HG03159 (cell line): ENCODE measurements around the gene GKN2.
"Not testable (repeated sequence)": the region's sequence is repeated elsewhere in the genome, so short reads cannot be mapped to it uniquely, and the experiment has no call there.

Source experiments
- ATAC-seq: cut with Tn5 transposase; IDR thresholded peaks from one replicate; pipeline ENCODE4 v1.9.1; 2021; ENCODE audit warnings: mild to moderate bottlenecking, moderate library complexity; ENCODE audit not compliant: unreplicated experiment

The GKN2 gene

DNA sequence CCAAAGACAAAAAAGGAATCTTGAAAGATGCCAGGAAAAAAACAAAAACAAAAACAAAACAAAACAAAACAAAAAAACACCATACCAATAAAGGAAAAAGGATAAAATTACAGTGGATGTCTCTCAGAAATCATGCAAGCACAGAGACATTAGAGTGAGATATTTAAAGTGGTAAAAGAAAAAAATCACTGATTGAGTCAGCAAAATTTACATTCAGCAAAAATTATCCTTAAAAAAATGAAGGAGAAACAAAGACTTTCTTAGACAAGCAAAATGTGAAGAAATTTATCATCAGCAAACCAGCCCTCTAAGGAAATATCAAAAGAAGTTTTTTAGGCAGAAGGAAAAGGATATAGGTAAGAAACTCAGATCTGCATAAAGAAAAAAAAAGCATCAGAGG, 11.6 kb upstream of the GKN2 start:
- ATAC-seq, result no peak

DNA sequence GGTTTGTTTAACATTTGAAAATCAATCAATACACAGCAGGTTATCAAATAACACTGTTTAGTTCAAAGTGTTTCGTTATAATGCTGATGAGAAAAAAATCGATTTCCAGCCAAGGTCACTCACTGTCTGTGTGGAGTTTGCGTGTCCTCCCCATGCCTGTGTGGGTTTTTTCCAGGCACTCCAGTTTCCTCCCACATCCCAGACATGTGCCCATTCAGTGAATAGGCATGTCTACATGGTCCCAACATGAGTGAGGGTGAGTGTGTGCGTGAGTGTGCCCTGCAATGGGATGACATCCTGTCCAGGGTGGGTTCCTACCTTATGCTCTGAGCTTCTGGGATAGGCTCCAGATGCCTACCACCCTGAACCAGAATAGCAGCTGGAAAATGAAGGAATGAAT, 8.7 kb upstream of the GKN2 start:
- no peak for ATAC-seq

DNA sequence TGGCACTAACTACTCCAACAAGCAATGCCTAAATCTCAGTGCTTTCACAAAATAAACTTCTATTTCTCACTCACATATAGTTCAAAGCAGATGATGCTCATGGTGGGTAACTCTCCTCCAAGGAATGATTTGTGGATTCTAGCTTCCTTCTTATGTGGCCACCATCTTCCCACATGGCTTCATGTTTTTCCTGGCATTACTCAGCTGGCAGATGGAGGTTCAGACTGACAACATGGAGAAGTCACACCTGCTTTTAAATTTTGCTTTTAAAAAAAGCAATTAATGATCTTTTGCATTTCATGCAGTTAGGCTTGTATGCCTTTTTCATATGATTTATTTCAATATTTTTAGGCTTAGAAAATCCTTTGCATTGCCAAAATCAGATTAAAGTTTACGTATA, 6.3 kb upstream of the GKN2 start:
- no peak for ATAC-seq

- ATAC-seq, result not testable (repeated sequence)
Measured at GRCh38 chr2:68955432-68955831, 2.7 kb upstream of the GKN2 start.

DNA sequence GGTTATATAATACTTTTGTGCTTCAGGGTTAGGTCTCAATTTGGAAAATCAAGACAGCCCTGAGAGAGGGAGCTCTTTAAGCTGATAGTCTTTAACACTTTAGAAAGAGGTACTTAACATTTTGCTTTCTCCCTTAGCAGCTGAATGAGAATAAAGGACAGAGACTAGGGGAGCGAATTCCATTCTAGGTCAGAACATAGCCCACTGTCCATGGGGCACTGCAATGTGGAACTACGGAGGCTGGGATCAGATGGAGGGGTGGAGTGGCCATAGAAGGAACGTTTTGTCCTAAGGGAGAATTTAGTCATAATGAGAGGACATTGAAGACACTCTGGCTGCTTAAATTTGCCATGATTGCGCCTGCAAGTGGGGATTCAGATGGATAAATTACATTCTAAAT, 794 bp downstream of the GKN2 start:
- ATAC-seq, result no peak

DNA sequence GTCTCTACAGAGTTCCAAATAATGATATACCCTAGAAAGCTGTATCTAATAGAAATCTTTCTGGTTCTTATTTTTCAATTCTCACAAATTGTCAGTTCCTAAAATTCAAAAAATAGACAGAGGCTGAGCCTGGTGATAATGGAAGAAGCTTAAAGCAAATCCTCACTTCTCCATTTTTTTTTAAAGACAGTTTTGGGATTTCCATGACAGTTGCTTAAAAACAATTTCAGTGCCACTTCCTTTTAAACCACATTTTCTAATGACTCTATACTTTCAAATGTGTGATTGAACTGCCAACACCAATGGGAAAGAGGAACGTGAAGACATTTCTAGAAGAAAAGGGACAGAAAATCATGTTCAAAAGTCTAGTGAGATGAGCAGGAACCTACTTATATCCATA, 4.0 kb downstream of the GKN2 start:
- no peak for ATAC-seq

GRCh38 chr2:68946117-68946516, 6.6 kb downstream of the GKN2 start:
- ATAC-seq, result no peak

DNA sequence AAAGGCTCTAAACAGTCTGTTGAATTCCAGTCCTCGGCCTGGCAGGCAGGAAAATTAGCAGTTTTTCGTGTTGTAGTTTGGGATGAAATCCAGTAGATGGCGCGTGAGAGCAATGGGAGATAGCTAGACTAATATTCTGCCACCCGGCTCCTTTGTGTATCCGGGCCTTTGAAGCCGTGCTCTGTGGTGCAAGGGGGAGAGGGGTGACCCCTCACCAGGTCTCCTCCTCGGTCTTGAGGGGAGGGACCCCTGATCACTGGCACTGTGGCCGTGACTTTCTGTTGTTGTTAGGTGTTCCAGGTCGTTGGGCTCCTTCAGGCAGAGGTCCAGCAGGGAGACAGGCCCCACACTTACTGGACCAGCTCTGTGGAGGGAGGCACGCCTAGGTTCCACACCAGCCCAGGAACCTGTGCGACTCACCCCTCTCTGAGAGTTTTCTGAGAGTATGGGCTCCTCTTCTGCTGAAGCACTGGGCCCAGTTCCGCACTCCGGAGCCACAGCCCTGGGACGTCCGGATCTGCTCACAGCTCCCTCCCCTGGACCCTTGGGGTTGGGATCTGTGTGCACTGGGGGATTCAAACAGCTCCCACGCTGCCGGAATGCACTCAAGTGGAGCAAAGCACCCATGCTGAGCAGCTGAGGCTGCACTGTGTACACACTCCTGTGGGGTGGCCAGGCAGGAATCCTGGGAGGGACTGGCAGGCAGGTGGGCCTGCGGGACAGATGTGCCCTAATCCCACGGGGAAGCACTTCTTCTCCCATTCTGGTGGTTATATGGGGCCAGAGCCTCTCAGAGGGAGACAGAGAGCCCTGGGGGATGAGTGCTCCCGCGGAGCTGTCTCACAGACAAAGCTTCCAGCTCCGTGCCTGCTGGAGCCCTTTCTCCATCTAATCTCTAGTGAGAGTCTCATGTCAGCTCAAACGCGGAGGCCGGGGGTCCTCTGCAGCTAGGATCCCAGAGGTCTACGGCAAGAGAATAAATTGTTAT, 8.8 kb downstream of the GKN2 start:
- no peak for ATAC-seq

DNA sequence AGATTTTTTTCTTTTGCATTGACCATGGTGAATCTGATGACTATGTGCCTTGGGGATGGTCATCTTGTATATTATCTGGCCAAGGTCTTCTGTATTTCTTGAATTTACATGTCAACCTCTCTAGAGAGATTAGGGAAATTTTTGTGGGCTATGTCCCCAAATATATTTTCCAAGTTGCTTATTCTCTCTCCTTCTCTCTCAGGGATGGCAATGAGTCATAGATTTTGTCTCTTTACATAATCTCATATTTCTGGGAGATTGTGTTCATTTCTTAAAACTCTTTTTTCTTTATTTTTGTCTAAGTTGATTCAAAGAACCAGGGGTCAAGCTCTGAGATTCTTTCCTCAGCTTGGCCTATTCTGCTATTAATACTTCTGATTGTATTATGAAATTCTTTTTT, 9.9 kb downstream of the GKN2 start:
- ATAC-seq, result no peak

DNA sequence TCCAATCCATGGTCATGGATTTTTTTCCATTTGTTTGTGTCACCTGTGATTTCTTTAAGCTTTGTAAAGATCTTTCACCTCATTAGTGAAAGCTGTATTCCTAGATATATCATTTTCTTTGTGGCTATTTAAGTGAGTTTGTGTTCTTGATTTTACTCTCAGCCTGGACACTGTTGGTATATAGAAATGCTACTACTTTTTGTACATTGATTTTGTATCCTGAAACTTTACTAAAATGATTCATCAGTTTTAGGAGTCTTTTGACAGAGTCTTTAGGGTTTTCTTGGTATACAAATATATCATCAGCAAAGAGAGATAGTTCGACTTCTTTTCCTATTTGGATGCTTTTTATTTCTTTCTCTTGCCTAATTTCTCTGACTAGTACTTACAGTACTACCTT, 12.3 kb downstream of the GKN2 start:
- ATAC-seq, result no peak

- ATAC-seq, result no peak
Measured at GRCh38 chr2:68939962-68940361, 12.7 kb downstream of the GKN2 start.

- ATAC-seq, result no peak
Measured at GRCh38 chr2:68938938-68939337, 13.8 kb downstream of the GKN2 start.

- ATAC-seq, result no peak
Measured at GRCh38 chr2:68937346-68938055, 15.2 kb downstream of the GKN2 start.

DNA sequence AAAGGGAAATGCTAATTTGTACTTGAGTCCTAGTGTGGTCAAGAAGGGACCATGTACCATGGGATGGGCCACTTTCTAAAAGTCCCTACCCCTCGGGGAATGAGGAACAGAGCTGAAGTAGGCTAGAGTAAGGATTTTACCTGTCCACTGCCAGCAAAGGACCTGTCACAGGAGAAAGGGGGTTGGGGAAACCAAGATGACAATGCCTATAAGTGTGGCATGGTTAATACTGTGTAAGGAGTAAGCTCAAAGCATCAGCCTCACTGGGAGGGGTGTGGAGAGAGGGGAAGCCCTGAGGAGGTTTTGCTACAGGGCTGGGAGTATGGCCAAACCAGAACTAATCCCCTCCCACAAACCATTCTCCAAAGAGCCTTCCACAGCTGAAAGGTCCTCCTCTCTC, 15.8 kb downstream of the GKN2 start:
- ATAC-seq, result no peak

DNA sequence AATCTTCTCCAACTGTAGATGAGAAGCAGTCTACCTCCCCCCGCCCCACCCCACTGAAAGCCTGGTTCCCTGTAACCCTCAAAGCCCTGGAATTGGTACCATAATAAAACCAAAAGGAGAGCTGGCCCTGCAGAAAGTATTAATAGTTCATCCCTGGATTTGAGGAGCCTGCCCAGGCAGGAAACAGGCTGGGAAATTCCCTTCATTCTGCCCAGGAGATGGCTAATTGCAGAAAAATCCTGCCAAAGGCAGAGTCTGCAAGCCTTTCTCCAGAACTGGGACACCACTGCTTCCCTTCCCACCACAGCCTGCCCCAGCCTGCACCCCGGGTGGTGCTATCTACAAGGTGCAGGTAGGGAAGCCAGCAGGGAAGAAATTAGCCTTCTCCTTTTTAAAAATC, 16.3 kb downstream of the GKN2 start:
- no peak for ATAC-seq

- ATAC-seq, result no peak
Measured at GRCh38 chr2:68935471-68935870, 17.2 kb downstream of the GKN2 start.

- no peak for ATAC-seq
Measured at GRCh38 chr2:68934021-68934420, 18.7 kb downstream of the GKN2 start.

DNA sequence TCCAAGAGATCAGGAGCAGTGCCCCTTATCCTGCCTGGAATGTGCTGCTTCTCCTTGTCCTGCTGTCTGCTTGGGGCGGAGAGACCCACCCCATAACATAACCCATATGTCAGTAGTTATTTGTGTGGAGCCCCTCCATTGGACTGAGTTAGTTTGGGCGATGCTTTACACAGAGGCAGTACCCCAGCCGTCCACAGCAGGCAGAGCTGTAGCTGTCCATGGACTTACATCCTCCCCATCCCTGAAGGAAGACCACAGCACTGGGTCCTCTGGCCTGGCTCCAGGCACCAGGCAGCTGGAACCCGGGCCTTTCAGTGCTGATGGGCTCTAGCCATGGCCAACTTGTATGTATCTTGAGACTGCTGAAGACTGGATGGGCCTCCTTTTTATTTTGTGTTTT, 20.3 kb downstream of the GKN2 start:
- ATAC-seq, result no peak

GRCh38 chr2:68931799-68932198, 20.9 kb downstream of the GKN2 start:
- no peak for ATAC-seq

- ATAC-seq, result no peak
Measured at GRCh38 chr2:68931149-68931711, 21.5 kb downstream of the GKN2 start.

DNA sequence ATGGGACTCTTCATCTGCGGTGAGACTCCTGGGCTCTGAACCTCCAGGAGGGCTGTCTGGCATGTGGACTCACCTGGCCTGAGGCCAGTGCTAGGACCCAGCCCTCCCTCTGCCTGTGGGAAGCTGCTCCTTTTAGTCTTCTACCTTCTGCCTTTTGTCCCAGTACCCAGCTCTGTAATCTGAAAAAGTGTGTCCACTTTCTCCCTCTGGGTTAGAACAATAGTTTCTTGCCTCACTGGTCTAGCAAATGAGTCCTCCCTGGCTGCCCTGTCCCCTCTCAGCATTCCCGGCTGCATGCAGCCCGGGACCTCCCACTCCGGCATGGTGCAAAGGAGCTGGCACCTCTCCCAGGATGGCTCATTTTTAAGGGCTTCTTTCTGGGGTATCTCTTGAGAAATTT, 25.9 kb downstream of the GKN2 start:
- ATAC-seq, result no peak
